ENCODE measurements around the gene MAPK1.

DNA sequence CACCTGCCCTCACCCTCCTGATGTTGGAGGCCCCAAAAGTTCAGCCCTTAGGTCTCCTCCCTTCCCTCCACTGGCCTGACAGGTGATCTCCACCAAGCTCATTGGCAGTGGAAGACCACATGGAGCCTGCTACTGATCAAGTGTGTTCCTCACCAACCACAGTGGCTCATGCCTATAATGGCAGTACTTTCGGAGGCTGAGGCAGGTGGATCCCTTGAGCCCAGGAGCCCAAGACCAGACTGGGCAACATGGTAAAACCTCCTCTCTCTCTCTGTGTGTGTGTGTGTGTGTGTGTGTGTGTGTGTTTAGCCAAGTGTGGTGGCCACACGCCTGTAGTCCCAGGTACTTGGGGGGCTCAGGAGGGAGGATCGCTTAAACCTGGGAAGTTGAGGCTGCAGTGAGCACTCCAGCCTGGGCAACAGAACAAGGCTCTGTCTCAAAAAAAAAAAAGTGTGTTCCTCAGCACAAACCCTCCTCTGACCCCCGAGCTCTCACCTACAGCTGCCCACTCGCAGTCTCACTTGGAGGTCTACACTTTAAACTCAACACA is 127.5 kb downstream of the MAPK1 start:
- TF ChIP-seq, protein P1, sequence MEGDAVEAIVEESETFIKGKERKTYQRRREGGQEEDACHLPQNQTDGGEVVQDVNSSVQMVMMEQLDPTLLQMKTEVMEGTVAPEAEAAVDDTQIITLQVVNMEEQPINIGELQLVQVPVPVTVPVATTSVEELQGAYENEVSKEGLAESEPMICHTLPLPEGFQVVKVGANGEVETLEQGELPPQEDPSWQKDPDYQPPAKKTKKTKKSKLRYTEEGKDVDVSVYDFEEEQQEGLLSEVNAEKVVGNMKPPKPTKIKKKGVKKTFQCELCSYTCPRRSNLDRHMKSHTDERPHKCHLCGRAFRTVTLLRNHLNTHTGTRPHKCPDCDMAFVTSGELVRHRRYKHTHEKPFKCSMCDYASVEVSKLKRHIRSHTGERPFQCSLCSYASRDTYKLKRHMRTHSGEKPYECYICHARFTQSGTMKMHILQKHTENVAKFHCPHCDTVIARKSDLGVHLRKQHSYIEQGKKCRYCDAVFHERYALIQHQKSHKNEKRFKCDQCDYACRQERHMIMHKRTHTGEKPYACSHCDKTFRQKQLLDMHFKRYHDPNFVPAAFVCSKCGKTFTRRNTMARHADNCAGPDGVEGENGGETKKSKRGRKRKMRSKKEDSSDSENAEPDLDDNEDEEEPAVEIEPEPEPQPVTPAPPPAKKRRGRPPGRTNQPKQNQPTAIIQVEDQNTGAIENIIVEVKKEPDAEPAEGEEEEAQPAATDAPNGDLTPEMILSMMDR (IDR thresholded peaks at IDR 0.05; ENCODE audit: insufficient read depth, low read depth, low read length) = no peak
- TF ChIP-seq EZH2 (IDR thresholded peaks at IDR 0.05; ENCODE audit: insufficient read depth, low read length) = no peak
